Naive thymus-derived CD4-positive, alpha-beta T cell (primary cell): ENCODE measurements around the gene CAMK2G. TPM values are rescaled to one million over a fixed set of nuclear protein-coding genes. Genes with fewer than 3 reads are reported as not detected.

Source experiments
- ATAC-seq: fragments of 150-1000 bp; cut with Tn5 transposase; 2 replicates; pipeline ENCODE4 v1.10.0; 2021; ENCODE audit warnings: mild to moderate bottlenecking, moderate library complexity
- CTCF ChIA-PET: fragments of 350-600 bp; sonication (Branson Sonifier 250); formaldehyde crosslinking; loops from one replicate; lab custom pipeline; 2021; ENCODE audit warnings: antibody characterized with exemption; lab: Charles Lee
- POLR2A ChIA-PET: fragments of 350-600 bp; sonication (Branson Sonifier 250); formaldehyde crosslinking; loops from one replicate; lab custom pipeline; 2021; ENCODE audit warnings: antibody characterized with exemption, inconsistent platforms; lab: Charles Lee
- DNase-seq, 9 donors: peaks; one replicate each; pipeline versions ENCODE4 v3.0.0 to v3.0.0-alpha.2; 2020 to 2022; ENCODE audit warnings: mixed read lengths in 1 of 9
- H3K27ac ChIP-seq: one replicate; pipeline ENCODE4 v1.7.0; 2013; ENCODE audit warnings: mild to moderate bottlenecking, low read depth, low read length, moderate library complexity
- H3K27me3 ChIP-seq, 2 donors: one replicate each; pipeline ENCODE4 v1.7.0; 2013; ENCODE audit warnings: low read length in 2 of 2, mild to moderate bottlenecking in 2 of 2, moderate library complexity in 2 of 2; ENCODE audit not compliant: control insufficient read depth in 2 of 2, insufficient read depth in 2 of 2
- H3K36me3 ChIP-seq, 3 experiments: 1 replicate in 2 of 3; 2 replicates in 1 of 3; pipeline ENCODE4 v1.7.0; 2013; ENCODE audit warnings: low read length in 3 of 3, mild to moderate bottlenecking in 3 of 3, moderate library complexity in 1 of 3; ENCODE audit not compliant: insufficient read depth in 3 of 3, control insufficient read depth in 2 of 3
- H3K4me1 ChIP-seq, 2 donors: one replicate each; pipeline ENCODE4 v1.7.0; 2013; ENCODE audit warnings: low read length in 2 of 2, mild to moderate bottlenecking in 2 of 2, moderate library complexity in 1 of 2; ENCODE audit not compliant: control insufficient read depth in 2 of 2, insufficient read depth in 2 of 2
- H3K4me3 ChIP-seq: 2 replicates; pipeline ENCODE4 v1.7.0; 2013; ENCODE audit warnings: mild to moderate bottlenecking, low read length
- H3K9me3 ChIP-seq, 3 experiments: 1 replicate in 2 of 3; 2 replicates in 1 of 3; pipeline ENCODE4 v1.7.0; 2013; ENCODE audit warnings: low read length in 3 of 3; ENCODE audit not compliant: control insufficient read depth in 2 of 3
- H3K27ac Mint-ChIP-seq, 9 donors: one replicate each; pipeline ENCODE4 v1.8.0; 2020 to 2022; ENCODE audit warnings: mixed read lengths in 9 of 9, mild to moderate bottlenecking in 8 of 9, moderate library complexity in 5 of 9, inconsistent platforms in 2 of 9
- H3K27me3 Mint-ChIP-seq, 5 donors: one replicate each; pipeline ENCODE4 v1.8.0; 2021 to 2022; ENCODE audit warnings: mixed read lengths in 5 of 5, mild to moderate bottlenecking in 1 of 5
- H3K36me3 Mint-ChIP-seq, 5 donors: one replicate each; pipeline ENCODE4 v1.8.0; 2020 to 2022; ENCODE audit warnings: mixed read lengths in 5 of 5, mild to moderate bottlenecking in 3 of 5, inconsistent platforms in 1 of 5
- H3K4me1 Mint-ChIP-seq, 7 donors: one replicate each; pipeline ENCODE4 v1.8.0; 2020 to 2022; ENCODE audit warnings: mixed read lengths in 7 of 7, mild to moderate bottlenecking in 3 of 7, inconsistent platforms in 1 of 7
- H3K4me3 Mint-ChIP-seq, 10 donors: one replicate each; pipeline ENCODE4 v1.8.0; 2020 to 2022; ENCODE audit warnings: mild to moderate bottlenecking in 10 of 10, mixed read lengths in 10 of 10, moderate library complexity in 6 of 10, inconsistent platforms in 2 of 10
- H3K9me3 Mint-ChIP-seq, 11 donors: one replicate each; pipeline ENCODE4 v1.8.0; 2020 to 2022; ENCODE audit warnings: mixed read lengths in 11 of 11, mild to moderate bottlenecking in 4 of 11, inconsistent platforms in 1 of 11, moderate library complexity in 1 of 11
- intact Hi-C, 2 donors: fragments of 100-400 bp; cut with micrococcal nuclease; formaldehyde crosslinking; loops; one replicate each; pipeline ENCODE4 v1.15.1; 2023
- polyA plus RNA-seq, 2 donors: library from polyadenylated mRNA; unstranded; fragments of 300-500 nt; fragmentation: Illumina TruSeq; gene quantifications; one replicate each; pipeline ENCODE4 v1.2.3, GENCODE V29; 2021
- total RNA-seq, 6 experiments: library from RNA in 5 of 6; stranded (reverse) in 5 of 6; gene quantifications; 1 replicate in 5 of 6; 2 replicates in 1 of 6; pipeline ENCODE4 v1.2.3 and lab custom pipeline; 2021 to 2026

The CAMK2G gene
- total and polyA plus RNA-seq, 7 experiments from 2014 or later: 5.6 to 70.9 (median 54.6) TPM

DNA sequence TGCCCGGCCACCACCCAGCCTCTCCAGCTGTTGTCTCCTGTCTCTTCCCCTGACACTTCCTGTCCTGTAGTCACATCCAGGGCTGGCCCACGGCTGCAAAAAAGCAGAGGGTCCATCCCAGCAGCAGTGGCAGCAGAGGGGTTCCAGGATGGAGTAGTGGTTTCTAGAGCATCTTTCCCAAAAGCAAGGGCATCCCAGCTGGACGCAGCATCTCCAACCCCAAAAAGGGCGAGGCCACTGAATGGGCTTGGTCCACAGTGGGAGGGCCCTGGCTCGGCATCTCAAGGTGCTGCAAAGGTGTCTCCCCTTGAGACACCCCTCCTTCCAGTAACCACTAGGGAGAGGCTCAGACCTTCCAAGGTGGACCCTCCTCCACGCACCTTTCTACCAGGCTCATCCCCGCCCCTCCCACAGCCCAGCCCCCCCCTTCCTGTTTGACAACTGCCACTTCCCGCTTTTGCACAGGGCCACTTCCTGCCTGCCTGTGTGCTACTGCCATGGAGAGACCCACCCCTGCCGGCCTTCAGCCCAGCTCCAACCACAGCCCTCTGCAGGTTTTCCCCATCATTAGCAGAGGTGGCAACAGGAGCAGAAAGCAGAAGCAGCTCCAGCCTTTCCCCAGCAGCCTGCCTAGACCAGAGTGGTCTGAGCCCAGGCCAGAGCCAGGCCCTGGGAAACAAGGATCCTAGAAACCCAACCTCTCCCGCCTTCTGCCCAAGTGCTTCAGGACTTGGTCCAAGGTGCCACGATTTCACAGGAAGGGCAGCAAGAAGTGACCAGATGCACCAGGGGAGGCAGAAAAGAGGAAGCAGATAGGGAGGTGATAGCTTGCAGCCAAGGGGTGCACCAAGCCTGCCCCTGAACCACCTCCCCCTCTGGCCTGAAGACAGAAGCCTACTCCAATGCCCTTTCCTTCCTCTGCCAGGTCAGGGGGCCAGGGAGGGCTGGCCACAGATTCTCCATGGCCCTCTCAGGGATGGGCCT lies 8.6 kb downstream of the CAMK2G start:
- no peaks in the 10 kb centered on the region for H3K27me3 Mint-ChIP-seq
- H3K4me3 ChIP-seq: peak overlapping the region; percentile 60
- ATAC-seq: peak; percentile 90
- intact Hi-C loops: loop anchor here (1.0 to 5.0 kb wide), 4 partner anchors 10 to 1367 kb away; partner anchors contain the start of gene SAMD8 (in 1 of the 2)
- peaks cover 28 to 72% of the 10 kb centered on the region in 2 donors for H3K4me1 ChIP-seq
- peak overlapping the region; percentile 79 to 92 (median 87) for H3K4me3 Mint-ChIP-seq
- H3K27ac Mint-ChIP-seq: peak overlapping the region; percentile 88 to 97 (median 96)
- H3K36me3 Mint-ChIP-seq: peaks cover 2 to 32% (median 5%) of the 10 kb centered on the region in 5 donors
- CTCF ChIA-PET: interaction anchor here (0.8 to 8.0 kb wide), 6 partner anchors 13 to 217 kb away, joined by 3 to 86 read pairs (median 4); no protein-coding TSS in a partner anchor
- POLR2A ChIA-PET: interaction anchor here (0.5 to 25.1 kb wide), 6 partner anchors 12 to 119 kb away, joined by 3 to 327 read pairs (median 3); partner anchors contain the start of gene CAMK2G
- H3K9me3 ChIP-seq: no peaks in the 10 kb centered on the region
- H3K27ac ChIP-seq: peak overlapping the region; percentile 67
- DNase-seq: peak; percentile 18 to 50 (median 47)
- peaks cover 0 to 50% (median 4%) of the 10 kb centered on the region in 3 experiments for H3K36me3 ChIP-seq
- H3K9me3 Mint-ChIP-seq: no peaks in the 10 kb centered on the region
- H3K27me3 ChIP-seq: no peaks in the 10 kb centered on the region
- H3K4me1 Mint-ChIP-seq: peaks cover 56 to 92% (median 88%) of the 10 kb centered on the region in 7 donors

DNA sequence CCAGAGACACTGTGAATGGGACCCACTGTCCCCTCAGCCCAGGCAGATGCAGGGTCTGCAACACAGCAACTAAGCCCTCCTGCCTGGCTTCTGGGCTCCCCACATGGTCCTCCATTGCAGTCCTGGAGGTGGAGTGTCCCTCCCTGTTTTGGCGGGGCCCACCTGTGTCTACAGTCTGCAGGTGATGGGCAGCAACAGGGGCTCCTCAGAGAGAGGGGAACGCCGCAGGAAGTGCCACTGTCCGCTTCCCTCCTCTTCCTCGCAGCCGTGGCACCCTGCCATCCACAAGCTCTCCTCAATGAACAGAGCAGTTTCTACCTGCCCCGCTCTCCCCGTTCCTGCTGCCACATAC lies 9.3 kb downstream of the CAMK2G start:
- Mint-ChIP-seq H3K4me3 (peak overlapping the region; percentile 79 to 92 (median 87)), H3K36me3 (peaks cover 4 to 32% (median 9%) of the 10 kb centered on the region in 5 donors), H3K9me3 (no peaks in the 10 kb centered on the region), H3K27me3 (no peaks in the 10 kb centered on the region), H3K27ac (peak overlapping the region; percentile 88 to 97 (median 96)), H3K4me1 (peaks cover 53 to 92% (median 88%) of the 10 kb centered on the region in 7 donors)
- DNase-seq (no peak), ATAC-seq (no peak)
- peaks cover 0 to 50% (median 0%) of the 10 kb centered on the region in 3 experiments for H3K36me3 ChIP-seq
- peak overlapping the region; percentile 60 for H3K4me3 ChIP-seq
- no peaks in the 10 kb centered on the region for H3K27me3 ChIP-seq
- no peaks in the 10 kb centered on the region for H3K9me3 ChIP-seq
- ChIA-PET CTCF (interaction anchor here (1.2 to 8.0 kb wide), 3 partner anchors 14 to 21 kb away, joined by 3 to 86 read pairs (median 16); no protein-coding TSS in a partner anchor), POLR2A (interaction anchor here (0.5 to 25.1 kb wide), 4 partner anchors 13 to 118 kb away, joined by 3 to 327 read pairs (median 4); partner anchors contain the start of gene CAMK2G)
- peak overlapping the region; percentile 67 for H3K27ac ChIP-seq
- intact Hi-C loops: loop anchor here (1.0 to 5.0 kb wide), 4 partner anchors 10 to 1367 kb away; partner anchors contain the start of gene SAMD8 (in 1 of the 2)
- peaks cover 29 to 67% of the 10 kb centered on the region in 2 donors for H3K4me1 ChIP-seq

DNA sequence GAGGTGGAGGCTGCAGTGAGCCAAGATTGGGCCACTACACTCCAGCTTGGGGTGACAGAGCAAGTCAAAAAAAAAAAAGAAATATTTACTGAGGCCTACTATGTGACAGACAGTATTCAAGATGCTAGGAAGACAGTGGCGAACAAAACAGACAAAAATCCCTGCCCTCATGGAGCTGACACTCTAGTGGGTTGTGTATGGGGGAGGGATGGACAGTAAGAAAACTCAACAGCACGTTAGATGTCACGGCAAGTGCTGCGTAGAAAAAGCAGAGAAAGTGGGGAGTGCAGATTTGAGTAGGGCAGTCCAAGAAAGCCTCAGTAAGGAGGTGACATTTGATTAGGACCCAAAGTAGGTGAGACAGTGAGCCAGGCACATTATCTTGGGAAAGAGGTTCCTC lies 10.1 kb downstream of the CAMK2G start:
- H3K27ac Mint-ChIP-seq: peak overlapping the region; percentile 42 to 97 (median 96)
- CTCF ChIA-PET: interaction anchor here (1.4 to 8.0 kb wide), 4 partner anchors 12 to 15 kb away, joined by 4 to 86 read pairs (median 11); no protein-coding TSS in a partner anchor
- Histone ChIP-seq H3K9me3 (no peaks in the 10 kb centered on the region), H3K27me3 (no peaks in the 10 kb centered on the region), H3K27ac (no peak overlapping the region), H3K4me1 (peaks cover 36 to 71% of the 10 kb centered on the region in 2 donors), H3K4me3 (no peak overlapping the region), H3K36me3 (peaks cover 0 to 50% (median 0%) of the 10 kb centered on the region in 3 experiments)
- DNase-seq (no peak), ATAC-seq (no peak)
- H3K9me3 Mint-ChIP-seq: no peaks in the 10 kb centered on the region
- intact Hi-C loops: no loop called here
- peaks cover 51 to 92% (median 89%) of the 10 kb centered on the region in 7 donors for H3K4me1 Mint-ChIP-seq
- H3K36me3 Mint-ChIP-seq: peaks cover 4 to 35% (median 14%) of the 10 kb centered on the region in 5 donors
- POLR2A ChIA-PET: interaction anchor here (0.8 to 25.1 kb wide), 3 partner anchors 10 to 14 kb away, joined by 3 to 327 read pairs (median 4); partner anchors contain the start of gene CAMK2G
- peak overlapping the region; percentile 79 to 92 (median 87) for H3K4me3 Mint-ChIP-seq
- no peaks in the 10 kb centered on the region for H3K27me3 Mint-ChIP-seq

DNA sequence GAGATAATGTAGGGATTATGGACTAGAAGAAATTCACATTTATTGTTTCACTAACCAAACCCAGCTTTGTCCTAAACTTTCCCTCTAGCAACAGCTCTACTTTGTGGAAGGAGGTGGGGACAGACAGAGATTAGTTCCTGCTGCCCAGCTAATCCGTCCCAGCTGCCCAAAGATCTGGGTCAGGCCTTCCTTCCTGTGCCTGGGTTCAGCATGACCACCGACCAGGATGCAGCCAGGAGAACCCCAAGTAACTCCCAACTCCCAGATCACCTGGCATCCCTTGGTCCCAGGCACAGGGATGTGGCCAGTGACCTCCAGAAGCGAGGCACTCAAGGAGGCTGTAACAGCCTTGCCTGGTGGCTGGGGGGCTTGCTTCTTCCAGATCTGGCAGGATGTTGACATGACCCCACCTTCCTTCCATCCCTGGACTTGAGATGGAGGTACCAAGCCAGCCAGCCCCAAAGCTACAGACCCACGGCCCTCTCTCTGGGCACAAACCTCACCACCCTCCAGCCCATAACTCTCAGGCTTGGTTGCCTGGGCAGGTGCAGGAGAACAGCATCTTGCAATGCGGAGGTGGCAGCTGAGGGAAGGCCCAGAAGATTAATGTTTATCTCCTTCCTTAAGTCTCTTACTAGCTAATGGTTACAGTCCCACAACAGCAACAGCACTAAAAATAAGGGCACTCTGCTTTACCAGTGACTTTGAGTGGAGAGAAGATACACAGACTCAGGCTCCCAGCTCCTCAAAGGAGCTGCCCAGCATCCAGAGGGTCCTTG lies 11.1 kb downstream of the CAMK2G start:
- no peaks in the 10 kb centered on the region for H3K27me3 Mint-ChIP-seq
- no peak for DNase-seq
- Histone ChIP-seq H3K4me1 (peaks cover 44 to 71% of the 10 kb centered on the region in 2 donors), H3K27ac (no peak overlapping the region), H3K36me3 (peaks cover 0 to 51% (median 1%) of the 10 kb centered on the region in 3 experiments), H3K4me3 (no peak overlapping the region), H3K27me3 (no peaks in the 10 kb centered on the region), H3K9me3 (no peaks in the 10 kb centered on the region)
- H3K27ac Mint-ChIP-seq: peak overlapping the region in 7 of 9 donors; percentile 59 to 97 (median 94)
- peak overlapping the region in 4 of 10 donors; percentile 40 to 92 (median 74) for H3K4me3 Mint-ChIP-seq
- ChIA-PET POLR2A (interaction anchor here (0.8 to 25.1 kb wide), 5 partner anchors 9 to 53 kb away, joined by 3 to 327 read pairs (median 4); partner anchors contain the start of gene CAMK2G), CTCF (interaction anchor here (1.4 to 8.0 kb wide), 6 partner anchors 10 to 77 kb away, joined by 3 to 86 read pairs (median 6); no protein-coding TSS in a partner anchor)
- intact Hi-C loops: no loop called here
- H3K4me1 Mint-ChIP-seq: peaks cover 49 to 92% (median 89%) of the 10 kb centered on the region in 7 donors
- ATAC-seq: no peak
- no peaks in the 10 kb centered on the region for H3K9me3 Mint-ChIP-seq
- peaks cover 7 to 40% (median 20%) of the 10 kb centered on the region in 5 donors for H3K36me3 Mint-ChIP-seq

DNA sequence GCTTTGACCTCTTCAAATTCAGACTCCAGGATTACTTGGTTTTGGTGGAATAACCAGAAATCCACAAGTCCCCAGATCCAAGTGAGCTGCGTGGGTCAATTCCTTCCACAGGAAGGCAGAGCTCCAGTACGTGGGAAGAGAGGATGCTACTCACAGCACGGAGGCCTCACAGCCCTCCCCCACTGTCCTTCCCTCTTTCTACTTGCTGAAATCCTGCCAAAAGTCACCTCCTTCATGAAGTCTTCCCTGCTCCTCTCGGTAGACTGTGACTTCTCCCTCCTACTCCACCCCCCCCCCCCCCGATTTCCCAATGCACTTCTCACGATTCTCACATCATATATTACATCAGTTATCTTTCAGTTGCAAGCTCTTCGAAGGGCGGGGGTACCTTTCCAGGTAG lies 12.3 kb downstream of the CAMK2G start:
- ChIA-PET POLR2A (interaction anchor here (0.7 to 25.1 kb wide), 5 partner anchors 16 to 326 kb away, joined by 3 to 327 read pairs (median 4); partner anchors contain the start of gene CAMK2G), CTCF (interaction anchor here (0.7 to 8.0 kb wide), 7 partner anchors 9 to 90 kb away, joined by 3 to 86 read pairs (median 3); no protein-coding TSS in a partner anchor)
- Mint-ChIP-seq H3K36me3 (peaks cover 7 to 44% (median 20%) of the 10 kb centered on the region in 5 donors), H3K27ac (peak overlapping the region in 4 of 9 donors; percentile 33 to 94 (median 40)), H3K27me3 (no peaks in the 10 kb centered on the region), H3K4me1 (peaks cover 45 to 92% (median 88%) of the 10 kb centered on the region in 7 donors), H3K9me3 (no peaks in the 10 kb centered on the region), H3K4me3 (peak overlapping the region in 1 of 10 donors; percentile 37)
- Histone ChIP-seq H3K36me3 (peaks cover 0 to 56% (median 8%) of the 10 kb centered on the region in 3 experiments), H3K27me3 (no peaks in the 10 kb centered on the region), H3K9me3 (no peaks in the 10 kb centered on the region), H3K4me1 (peaks cover 48 to 70% of the 10 kb centered on the region in 2 donors), H3K27ac (no peak overlapping the region), H3K4me3 (no peak overlapping the region)
- DNase-seq: no peak
- intact Hi-C loops: no loop called here
- no peak for ATAC-seq
